Bronchial epithelial cell (primary cell): Measurements from ENCODE around the gene TM9SF1. TPM values are rescaled to one million over a fixed set of nuclear protein-coding genes. Genes with fewer than 3 reads are reported as not detected.

Experiments
- DNase-seq: peaks from one replicate; pipeline ENCODE4 v3.0.0-alpha.2; 2010; ENCODE audit warnings: low read depth
- FAIRE-seq: peaks from 2 replicates; lab custom pipeline; 2011; peaks lifted over from hg19 to GRCh38; lab: Jason Lieb, UNC
- H3K27me3 ChIP-seq: 2 replicates; pipeline ENCODE4 v1.5.1; 2011; ENCODE audit warnings: low read length; ENCODE audit not compliant: control insufficient read depth, insufficient read depth
- H3K36me3 ChIP-seq: 2 replicates; pipeline ENCODE4 v1.5.1; 2011; ENCODE audit warnings: low read length; ENCODE audit not compliant: control insufficient read depth, insufficient read depth
- H3K4me3 ChIP-seq: 2 replicates; pipeline ENCODE4 v1.5.1; 2011; ENCODE audit warnings: mild to moderate bottlenecking, low read depth, low read length, control low read depth
- CTCF ChIP-seq: IDR thresholded peaks from 2 replicates; pipeline ENCODE4 v1.5.1; 2011; ENCODE audit warnings: mild to moderate bottlenecking, moderate library complexity, low read length, control low read depth, inconsistent platforms; ENCODE audit not compliant: insufficient read depth, severe bottlenecking
- total RNA-seq: library from RNA; depleted of rRNA; stranded (reverse); fragments of >200 nt; gene quantifications from 2 replicates; pipeline ENCODE4 v1.2.1, GENCODE V29; 2014

TM9SF1 gene
- total RNA-seq, 1 donor from 2014 or later, result 67.9 TPM

DNA sequence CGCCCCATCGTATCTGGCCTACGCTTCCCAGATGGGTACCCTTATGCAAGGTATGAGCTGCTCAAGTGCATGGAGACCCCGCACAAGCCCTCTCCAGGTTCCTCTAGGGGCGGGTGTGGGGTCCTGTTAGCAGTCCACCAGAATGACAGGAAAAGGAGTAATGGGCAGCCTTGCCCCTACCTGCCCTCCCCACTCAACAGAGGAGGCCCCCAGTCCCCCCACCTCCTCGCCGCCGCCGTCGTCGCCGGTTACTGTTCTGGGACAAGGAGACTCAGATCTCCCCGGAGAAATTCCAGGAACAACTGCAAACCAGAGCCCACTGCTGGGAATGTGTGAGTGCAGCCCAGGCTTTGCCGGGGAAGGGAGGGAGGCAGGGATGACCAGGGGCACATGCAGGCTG is 17.4 kb downstream of the TM9SF1 start:
- TF ChIP-seq CTCF, result no peak
- H3K36me3 ChIP-seq, result peaks cover 19% of the 10 kb centered on the region
- FAIRE-seq (no peak), DNase-seq (no peak)
- no peak overlapping the region for H3K4me3 ChIP-seq
- no peaks in the 10 kb centered on the region for H3K27me3 ChIP-seq

DNA sequence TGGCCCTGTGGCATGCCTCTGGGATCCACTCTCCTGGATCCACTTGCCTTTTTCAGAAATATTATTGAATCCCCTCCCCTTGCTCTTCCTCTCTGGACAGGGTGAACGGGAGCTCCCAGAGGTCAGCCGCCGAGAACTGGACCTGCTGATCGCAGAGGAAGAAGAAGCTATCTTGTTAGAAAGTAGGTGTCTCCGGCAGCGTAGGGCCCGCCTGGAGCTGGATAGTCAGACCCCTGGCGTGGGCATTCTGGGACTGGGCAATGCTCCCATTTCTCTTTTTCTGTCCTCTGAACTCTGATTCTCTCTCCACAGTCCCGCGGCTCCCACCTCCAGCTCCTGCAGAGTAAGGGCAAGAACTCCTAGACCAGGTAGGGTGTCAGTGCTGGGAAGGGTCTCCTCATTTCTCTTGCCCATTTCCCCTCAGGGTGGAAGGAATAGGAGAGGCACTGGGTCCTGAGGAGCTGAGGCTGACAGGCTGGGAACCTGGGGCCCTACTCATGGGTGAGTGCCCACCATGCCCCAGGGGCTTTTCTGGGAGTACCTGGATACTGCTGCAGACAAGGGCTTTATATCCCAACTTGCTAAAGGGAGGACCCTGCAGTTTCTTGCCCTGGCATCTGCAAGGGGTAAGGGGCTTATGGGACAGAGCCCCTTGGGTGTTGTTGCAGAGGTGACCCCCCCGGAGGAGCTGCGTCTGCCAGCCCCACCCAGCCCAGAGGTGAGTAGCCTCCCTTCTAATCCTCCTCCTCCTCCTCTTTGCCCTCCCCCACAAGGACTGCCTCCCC is 18.0 kb downstream of the TM9SF1 start:
- no peak overlapping the region for H3K4me3 ChIP-seq
- H3K27me3 ChIP-seq, result no peaks in the 10 kb centered on the region
- no peak for TF ChIP-seq CTCF
- peaks cover 16% of the 10 kb centered on the region for H3K36me3 ChIP-seq
- no peak for DNase-seq
- no peak for FAIRE-seq

- Histone ChIP-seq H3K36me3 (peaks cover 16% of the 10 kb centered on the region), H3K4me3 (no peak overlapping the region), H3K27me3 (no peaks in the 10 kb centered on the region)
- TF ChIP-seq CTCF, result no peak
- DNase-seq (no peak), FAIRE-seq (no peak)
Observed at GRCh38 chr14:24176599-24176998, 18.6 kb downstream of the TM9SF1 start.

DNA sequence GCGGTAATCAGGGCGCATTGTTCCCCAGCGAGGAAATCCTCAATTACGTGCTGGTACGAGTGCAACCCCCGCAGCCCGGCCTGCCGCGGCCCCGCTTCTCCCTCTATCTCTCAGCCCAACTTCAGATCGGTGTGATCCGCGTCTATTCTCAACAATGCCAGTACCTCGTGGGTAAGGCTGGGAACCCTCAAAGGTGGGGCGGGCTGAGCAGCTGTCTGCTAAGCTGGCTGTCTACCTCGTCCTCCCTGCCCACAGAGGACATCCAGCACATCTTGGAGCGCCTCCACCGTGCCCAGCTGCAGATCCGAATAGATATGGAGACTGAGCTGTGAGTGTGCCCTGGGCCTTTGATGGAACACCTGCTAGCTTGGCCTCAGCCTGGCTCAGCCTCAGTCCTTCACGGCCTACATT is 22.4 kb downstream of the TM9SF1 start:
- no peak for TF ChIP-seq CTCF
- FAIRE-seq (no peak), DNase-seq (no peak)
- H3K27me3 ChIP-seq, result no peaks in the 10 kb centered on the region
- peaks cover 2% of the 10 kb centered on the region for H3K36me3 ChIP-seq
- no peak overlapping the region for H3K4me3 ChIP-seq

DNA sequence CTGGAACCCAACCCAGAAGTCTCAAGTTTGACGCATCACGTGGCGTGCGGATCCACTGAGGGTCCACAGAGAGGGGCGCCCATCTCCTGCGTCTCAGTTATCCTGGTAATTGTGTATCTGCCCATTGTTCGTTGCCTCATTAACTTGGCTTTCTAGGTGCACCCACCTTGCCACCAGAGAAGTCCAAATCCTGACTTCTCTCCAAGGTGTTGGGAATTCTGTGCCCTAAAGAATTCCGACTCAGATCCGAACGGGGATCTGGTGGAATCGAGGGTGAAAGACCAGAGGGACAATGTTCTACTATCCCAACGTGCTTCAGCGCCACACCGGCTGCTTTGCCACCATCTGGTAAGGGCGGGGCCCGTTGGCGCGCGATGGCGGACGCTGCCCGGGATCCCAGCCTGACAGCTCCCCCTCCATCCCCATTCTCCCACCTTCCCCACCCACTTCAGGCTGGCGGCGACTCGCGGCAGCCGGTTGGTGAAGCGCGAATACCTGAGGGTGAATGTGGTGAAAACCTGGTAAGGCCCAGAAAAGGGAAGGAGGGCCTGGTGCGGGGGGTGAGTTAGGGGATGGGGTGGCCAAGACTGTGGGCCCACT is 22.9 kb downstream of the TM9SF1 start:
- Histone ChIP-seq H3K4me3 (no peak overlapping the region), H3K27me3 (no peaks in the 10 kb centered on the region), H3K36me3 (peaks cover 4% of the 10 kb centered on the region)
- no peak for TF ChIP-seq CTCF
- no peak for DNase-seq
- no peak for FAIRE-seq
